GM18517 (cell line): ENCODE results near the gene TNFAIP8L2.

Source experiments
- ATAC-seq: cut with Tn5 transposase; IDR thresholded peaks from one replicate; pipeline ENCODE4 v1.9.1; 2021; ENCODE audit warnings: mild to moderate bottlenecking, moderate library complexity; ENCODE audit not compliant: unreplicated experiment

The TNFAIP8L2 gene

DNA sequence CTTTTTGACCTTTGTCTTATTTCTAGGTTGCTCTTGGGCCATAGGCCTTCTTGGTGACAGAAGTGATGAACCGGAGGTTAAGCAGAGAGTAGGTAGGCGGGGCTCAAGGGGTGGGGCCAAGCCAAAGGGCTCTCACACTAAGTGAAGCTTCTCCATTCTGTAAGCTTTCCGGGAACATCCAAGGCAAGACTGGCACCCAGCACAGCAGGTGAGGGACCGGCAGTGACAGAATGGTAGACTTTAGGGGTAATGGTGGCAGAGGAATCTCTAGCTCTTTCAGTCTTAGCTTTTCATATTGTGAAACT lies at the start of gene TNFAIP8L2:
TNFAIP8L2 (plus strand) TSS at position 135 of the 305 bp plus-strand sequence. CDS start 2,049 bp downstream, outside the sequence.
- ATAC-seq: no peak

- no peak for ATAC-seq
Measured at GRCh38 chr1:151106894-151107293, 49.6 kb upstream of the TNFAIP8L2 start.

- ATAC-seq: no peak
Measured at GRCh38 chr1:151108331-151108730, 48.1 kb upstream of the TNFAIP8L2 start.

DNA sequence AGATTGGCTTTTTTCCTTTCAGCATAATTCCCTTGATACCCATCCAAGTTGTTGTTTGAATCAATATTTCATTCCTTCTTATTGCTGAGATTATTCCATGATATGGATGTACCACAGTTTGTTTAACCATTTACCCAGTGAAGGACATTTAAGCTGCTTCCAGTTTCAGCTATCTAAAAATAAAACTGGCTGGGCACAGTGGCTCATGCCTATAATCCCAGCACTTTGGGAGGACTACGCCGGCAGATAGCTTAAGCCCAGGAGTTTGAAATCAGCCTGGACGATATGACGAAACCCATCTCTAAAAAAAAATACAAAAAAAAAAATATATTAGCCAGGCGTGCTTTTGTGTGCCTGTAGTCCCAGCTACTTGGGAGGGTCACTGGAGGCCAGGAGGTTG lies 42.6 kb upstream of the TNFAIP8L2 start:
- no peak for ATAC-seq

DNA sequence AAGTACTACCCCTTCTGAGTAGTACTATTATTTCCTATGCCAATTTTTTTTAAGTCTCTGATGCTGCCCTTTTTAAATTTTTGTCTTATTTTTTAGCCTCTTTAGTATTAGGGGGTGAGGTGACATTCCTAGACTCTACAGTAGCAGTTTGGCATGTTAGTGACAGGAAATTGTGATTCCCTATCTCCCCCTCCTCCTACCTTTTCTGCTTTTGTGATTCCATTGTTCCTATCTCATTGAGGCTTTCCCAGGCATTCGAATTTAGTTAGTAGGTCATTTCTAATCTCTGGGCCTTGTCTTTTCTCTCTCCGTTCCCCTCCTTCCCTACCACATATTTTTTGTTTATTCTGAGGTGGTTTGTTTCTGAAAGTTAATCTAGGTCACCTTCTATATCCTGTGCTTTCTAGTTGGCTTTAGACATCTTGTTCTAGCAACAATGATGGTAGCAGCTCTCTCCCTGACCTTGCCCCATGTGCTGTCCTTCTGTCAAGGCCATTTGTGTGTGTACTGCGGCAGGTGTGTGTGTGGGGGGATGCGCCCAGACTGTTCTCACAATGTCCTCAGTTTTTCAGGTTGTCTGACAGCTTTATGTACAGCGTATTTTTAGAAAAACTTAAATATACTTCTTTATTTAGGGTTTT lies 31.6 kb upstream of the TNFAIP8L2 start:
- ATAC-seq: no peak

DNA sequence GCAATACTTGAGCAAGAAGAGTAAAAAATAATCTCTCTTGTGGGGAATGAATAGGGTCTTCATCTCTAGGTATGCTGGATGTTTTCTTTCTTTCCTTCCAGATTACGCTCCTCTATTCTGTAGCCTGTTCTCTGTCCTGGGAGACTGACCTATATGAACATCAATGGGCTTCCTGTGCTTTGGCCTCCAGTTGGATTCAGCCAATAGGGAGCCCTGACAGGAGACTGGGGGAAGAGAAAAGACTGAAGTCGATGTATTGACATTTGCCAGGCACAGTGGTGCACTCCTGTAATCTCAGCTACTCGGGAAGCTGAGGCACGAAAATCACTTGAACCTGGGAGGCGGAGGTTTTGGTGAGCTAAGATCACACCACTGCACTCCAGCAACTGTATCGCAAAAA lies 27.6 kb upstream of the TNFAIP8L2 start:
- no peak for ATAC-seq

DNA sequence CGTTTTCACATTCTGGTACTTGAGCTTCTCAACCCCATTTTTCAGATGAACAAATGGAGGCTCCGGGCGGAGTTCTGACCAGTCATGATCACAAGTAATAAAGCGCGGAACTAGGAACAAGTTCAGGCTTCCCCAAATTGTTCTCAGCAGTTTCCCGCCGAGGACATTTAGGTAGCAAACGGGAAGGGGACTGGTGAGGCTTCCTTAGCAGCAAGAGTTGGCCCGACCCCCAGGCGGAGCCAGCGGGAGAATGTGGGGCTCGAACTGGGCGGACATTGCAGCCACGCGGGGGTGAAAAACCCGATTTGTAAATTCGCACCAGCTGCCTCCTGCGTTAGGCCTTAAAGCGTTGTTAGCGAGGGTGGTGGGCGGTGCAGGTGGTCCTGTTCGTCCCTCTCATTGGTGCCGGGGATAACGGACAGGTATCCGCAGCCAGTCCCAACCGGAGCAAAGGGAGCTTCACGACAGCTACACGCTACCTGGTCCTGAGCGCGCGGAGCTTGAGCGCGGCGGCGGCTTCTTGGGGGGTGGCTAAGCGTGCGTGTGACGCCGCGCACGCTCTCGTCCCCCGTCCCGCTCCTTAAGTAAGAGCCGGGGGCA lies 25.4 kb upstream of the TNFAIP8L2 start:
- ATAC-seq: no peak

DNA sequence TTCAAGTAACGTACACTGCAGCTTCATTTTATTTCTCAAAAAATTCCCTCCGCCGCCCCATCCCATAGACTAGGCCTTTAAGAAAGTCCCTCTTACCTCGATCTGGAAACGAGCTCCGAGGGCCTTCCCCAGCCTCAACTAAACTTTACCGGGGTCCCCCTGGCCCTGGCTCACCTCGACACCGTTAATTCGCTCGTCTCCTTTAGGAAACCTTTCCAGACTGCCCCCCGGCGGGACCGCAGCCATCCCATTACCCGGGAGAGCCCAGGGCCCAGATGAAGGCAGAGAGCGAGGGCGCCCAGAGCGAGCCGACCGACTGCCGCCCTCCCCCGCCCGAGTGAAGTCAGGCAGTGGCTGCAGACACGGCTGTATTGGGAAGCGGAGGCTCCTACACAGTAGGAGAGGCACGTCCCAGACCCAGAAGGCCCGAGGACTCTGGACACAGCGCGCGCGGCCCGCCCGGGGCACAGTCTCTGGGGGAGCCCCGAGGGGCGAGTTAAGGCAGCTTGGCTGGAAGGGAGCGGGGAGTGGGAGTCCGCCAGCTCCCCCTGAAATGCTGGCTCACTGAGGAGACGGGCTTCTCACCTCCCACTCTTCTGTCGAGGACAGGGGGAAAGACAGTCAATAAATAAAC lies 24.6 kb upstream of the TNFAIP8L2 start:
- no peak for ATAC-seq

DNA sequence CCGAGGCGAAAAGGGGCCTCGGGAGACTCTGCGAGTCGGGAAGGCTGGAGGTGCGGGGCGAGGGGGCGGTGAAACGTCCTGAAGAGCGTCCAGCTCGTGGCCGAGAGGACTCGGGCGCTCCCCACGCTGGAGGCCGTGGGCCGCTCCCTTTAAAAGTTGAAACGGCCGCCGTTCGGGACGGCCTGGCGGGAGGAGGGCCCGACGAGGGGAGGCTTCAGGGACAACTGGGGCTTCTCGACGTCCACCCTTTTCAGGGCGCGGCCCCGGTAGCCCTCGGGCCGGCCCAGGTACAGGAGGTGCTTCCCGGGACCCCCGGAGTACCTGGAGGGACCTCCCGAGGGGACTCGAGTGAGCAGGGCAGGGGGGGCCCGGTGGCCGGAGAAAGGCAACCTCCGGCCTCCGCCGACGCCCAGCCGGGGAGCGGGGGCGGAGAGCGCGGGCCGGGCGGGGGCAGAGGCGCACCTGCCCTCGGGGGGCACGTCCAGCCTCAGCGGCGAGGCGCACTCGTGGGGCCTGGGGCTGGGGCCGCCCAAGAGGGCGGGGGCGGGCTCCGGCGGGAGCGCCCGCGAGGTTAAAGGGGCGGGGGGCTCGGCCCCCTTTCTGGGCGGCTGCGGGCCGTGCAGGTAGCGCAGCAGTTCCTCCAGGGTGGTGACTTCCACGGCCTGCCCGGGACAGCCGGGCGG lies 24.0 kb upstream of the TNFAIP8L2 start:
- no peak for ATAC-seq

DNA sequence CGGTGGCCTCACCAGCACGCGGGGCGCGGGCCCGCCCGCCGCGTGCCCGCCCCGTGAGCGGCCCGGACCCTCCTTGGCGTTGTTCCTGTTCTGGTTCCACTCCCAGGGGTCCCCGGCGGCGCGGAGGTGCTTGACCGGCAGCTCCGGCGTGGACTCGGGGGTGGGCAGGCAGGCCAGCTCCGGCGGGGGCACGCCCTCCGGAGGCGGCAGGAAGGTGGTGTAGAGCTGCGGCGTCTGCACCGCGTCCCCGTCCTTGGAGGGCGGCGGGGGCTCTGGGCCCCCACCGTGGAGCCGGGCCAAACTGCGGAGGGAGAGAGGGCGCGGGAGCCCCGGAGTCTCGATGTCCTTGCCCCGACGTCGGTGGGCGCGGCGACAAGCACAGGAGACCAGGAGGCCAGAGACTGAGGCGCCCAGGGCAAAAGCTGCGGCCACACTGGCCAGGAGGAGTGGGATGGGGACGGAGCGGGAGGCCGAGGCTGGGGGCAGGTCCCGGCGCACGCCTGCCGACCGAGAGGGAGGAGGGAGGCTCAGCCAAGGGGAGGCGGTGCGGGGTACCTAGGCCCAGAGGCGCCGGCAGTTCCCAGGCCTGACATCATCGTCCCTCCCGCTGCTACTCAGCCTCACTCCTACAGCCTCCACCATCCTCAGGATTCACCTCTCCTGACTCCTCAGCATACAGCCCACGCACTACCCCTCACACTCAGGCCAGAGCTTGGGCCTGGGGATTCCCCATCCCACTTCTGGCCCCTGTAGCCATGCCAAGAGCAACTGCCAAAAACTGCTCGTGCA lies 23.2 kb upstream of the TNFAIP8L2 start:
- ATAC-seq: no peak

DNA sequence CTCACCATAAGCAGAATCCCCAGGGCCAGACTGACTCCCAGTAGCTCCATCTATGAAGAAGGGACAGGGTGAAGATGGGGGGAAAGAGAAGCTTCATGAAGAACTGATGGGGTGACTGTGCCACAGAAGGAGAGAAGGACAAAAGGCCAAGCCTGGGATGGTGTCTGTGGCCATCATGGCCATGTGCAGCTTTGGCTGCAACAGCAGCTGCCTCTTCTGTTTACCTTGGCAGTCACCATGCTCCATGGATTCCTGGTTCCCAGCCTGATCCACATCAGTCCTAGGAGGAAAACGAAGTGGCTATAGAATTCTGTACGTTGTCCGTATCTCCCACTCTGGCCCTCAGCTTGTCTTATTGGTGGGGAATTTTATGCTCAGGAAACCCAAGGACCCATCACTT lies 22.1 kb upstream of the TNFAIP8L2 start:
- no peak for ATAC-seq

DNA sequence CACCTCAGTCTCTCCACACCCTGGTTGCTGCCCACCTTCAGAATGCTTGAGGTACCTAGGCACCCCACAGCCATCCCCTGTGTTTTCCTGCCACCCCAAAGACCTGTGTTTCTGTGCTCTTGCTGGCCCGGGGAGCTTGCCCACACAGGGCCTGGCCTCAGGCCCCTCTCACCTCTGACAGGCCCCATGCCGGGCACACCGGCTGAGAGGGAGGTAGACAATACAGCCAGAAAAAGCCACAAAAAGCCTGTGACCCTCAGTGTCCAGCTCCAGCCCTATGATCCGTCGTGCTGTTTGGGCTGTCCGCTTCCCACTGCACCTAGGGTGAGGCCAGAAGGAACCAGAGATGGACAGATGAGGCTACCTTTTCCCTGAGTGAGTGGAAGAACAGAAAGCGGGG lies 21.5 kb upstream of the TNFAIP8L2 start:
- ATAC-seq: no peak

- ATAC-seq: no peak
Measured at GRCh38 chr1:151135433-151136385, 20.7 kb upstream of the TNFAIP8L2 start.

DNA sequence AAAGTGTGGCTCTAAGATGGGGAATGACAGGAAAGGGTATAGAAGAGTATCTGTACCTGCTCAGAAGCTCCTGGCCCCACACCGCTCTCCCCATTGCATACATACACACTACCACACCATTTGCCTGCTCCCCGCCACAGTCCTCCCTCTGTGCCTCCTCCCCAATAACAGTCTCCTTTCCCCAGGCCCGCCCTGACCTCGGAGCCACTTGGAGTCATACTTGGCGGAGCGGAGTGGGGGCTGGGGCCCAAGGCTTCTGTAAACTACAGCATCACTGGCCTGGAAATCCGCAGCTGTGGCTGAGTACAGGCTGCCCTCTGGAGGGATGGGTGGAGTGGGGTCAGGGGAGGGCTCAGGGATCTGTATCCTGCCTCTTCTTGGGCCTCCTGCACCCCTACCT lies 18.7 kb upstream of the TNFAIP8L2 start:
- ATAC-seq: no peak

GRCh38 chr1:151142411-151143056 lies 13.9 kb upstream of the TNFAIP8L2 start:
- ATAC-seq: no peak

- ATAC-seq: no peak
Measured at GRCh38 chr1:151143057-151143435, 13.4 kb upstream of the TNFAIP8L2 start.

- ATAC-seq: no peak
Measured at GRCh38 chr1:151143986-151144385, 12.5 kb upstream of the TNFAIP8L2 start.

DNA sequence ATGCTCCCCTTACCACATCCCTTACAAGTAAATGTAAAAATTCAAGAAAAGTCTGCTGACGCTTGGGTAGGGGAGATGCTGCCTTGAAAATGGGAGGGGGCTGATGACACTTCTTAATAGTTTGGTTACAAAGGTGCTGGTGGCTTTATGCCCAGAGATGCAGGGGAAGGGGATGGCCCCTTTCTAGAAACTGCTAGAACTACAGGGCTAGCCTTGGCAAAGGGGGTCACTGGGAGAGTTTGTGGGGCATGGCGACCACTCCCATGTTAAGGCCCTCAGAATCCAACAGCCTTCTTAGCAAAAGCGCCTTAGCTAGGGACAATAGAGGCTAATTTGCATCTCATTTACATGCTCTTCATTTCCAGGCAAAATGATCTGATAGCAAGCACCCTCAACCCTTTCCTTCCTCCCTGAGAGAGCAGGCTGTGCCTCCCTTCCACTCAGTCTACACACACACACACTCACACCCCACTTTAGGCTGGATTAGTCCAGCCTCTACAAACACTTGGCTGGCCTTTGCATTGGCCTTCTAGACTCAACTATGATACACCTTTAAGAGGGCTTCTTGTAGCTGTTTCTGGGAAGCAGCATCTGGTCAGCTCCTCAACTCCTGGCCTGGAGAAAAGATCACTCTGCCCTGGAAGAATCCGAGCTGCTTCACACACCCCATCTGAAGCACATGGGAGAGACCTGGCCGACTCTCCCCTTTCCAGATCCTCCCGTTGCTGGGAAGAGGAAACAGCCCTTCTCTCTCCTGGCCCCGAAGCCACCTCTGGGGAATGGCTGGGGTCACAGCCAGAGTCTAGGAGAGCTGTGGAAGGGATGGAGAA lies 11.8 kb upstream of the TNFAIP8L2 start:
- ATAC-seq: no peak
